Pulmonary artery endothelial cell (primary cell): Measurements from ENCODE around the gene ASIC1. TPM values are rescaled to one million over a fixed set of nuclear protein-coding genes. Genes with fewer than 3 reads are reported as not detected.

Experiments used
- DNase-seq: peaks from one replicate; pipeline ENCODE4 v3.0.0-alpha.2; 2011; ENCODE audit warnings: low read depth, low spot score
- total RNA-seq: library from RNA; depleted of rRNA; stranded (reverse); fragments of >200 nt; gene quantifications from 2 replicates; pipeline ENCODE4 v1.2.3, GENCODE V29; 2014

Gene ASIC1
- total RNA-seq, 1 donor from 2014 or later: 0.59 TPM

GRCh38 chr12:50106907-50107306 lies 49.5 kb downstream of the ASIC1 start:
- no peak for DNase-seq

DNA sequence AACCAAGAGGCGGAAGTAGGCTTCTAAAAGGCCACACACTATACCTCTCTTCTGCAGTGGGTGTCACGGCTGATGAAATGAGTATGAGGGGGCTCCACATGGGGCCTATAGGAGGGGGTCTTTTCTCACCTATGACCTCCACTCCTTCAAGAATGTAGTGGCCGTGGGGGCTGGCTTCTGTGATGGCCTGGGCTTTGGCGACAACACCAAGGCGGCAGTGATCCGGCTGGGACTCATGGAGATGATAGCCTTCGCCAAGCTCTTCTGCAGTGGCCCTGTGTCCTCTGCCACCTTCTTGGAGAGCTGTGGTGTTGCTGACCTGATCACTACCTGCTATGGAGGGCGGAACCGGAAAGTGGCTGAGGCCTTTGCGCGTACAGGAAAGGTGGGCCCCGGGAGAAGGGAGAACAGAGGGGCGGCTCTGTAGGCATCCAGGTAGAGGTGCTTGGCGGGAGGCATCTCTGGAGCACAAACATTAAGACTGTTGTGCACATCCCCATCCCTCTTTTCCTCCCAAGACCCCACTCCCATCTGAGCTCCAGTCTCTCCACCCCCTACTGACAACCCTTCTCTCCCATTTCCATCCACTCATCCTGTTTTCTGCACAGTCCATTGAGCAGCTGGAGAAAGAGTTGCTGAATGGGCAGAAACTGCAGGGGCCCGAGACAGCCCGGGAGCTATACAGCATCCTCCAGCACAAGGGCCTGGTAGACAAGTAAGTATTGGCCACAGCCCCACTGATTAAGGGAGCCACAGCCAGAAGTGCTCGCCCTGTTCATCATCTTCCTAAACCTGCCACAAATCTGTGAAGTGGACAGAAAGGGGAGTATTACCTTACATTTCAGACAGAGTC lies 50.2 kb downstream of the ASIC1 start:
- no peak for DNase-seq

DNA sequence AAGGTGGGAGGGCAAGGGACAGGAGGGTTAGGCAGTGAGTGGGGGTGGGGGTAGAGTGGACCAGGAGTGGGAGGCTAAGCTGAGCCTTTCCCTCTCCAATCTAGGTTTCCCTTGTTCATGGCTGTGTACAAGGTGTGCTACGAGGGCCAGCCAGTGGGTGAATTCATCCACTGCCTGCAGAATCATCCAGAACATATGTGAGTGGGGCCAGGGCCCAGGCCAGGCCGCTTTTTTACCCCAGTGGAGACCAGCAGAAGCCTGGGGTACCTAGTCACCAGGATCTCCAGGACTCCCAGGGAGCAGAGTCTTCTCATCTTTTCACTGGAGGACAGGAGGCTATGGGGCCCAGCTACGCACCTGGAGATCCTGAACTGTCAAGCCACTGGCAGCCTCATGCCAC lies 51.9 kb downstream of the ASIC1 start:
- no peak for DNase-seq

DNA sequence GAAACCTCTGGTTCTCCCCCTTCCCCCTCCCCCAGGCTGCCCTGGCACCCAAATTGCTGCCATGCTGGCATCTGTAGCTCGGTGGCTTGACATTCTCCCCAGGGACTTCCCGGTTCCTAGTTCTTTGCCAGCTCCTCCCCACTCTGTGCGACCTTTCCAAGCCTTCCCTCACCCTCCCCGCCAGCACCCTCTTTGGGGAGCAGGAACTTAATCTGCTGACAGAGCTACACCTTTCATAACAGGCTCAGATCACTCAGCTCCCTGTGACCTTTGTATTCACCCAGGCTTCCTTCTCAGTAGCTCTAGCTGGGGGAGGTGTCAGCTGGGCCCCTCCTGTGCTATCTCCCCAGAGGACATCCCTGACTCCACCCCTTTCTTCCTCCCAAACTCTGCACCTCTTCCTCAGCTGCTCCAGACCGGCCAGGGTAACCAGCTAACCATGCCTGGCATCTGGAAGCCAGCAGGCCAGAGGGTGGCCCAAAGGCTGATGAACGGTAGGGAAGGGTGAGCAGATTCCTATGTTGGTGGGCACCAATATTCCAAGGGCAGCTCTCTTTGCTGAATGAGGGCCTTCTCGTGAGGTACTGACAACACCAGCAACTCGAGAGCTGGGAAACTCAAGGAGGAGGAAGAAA lies 52.8 kb downstream of the ASIC1 start:
- DNase-seq: no peak

- DNase-seq: no peak
Observed at GRCh38 chr12:50110762-50111351, 53.5 kb downstream of the ASIC1 start.

- DNase-seq: no peak
Observed at GRCh38 chr12:50111395-50111692, 53.9 kb downstream of the ASIC1 start.

- peak; percentile 98 for DNase-seq
Observed at GRCh38 chr12:50111693-50112455, 54.5 kb downstream of the ASIC1 start, which contains the start of gene COX14. Gene COX14 (plus strand): TSS chr12:50112236. CDS start chr12:50120044, 7,808 bp downstream.

DNA sequence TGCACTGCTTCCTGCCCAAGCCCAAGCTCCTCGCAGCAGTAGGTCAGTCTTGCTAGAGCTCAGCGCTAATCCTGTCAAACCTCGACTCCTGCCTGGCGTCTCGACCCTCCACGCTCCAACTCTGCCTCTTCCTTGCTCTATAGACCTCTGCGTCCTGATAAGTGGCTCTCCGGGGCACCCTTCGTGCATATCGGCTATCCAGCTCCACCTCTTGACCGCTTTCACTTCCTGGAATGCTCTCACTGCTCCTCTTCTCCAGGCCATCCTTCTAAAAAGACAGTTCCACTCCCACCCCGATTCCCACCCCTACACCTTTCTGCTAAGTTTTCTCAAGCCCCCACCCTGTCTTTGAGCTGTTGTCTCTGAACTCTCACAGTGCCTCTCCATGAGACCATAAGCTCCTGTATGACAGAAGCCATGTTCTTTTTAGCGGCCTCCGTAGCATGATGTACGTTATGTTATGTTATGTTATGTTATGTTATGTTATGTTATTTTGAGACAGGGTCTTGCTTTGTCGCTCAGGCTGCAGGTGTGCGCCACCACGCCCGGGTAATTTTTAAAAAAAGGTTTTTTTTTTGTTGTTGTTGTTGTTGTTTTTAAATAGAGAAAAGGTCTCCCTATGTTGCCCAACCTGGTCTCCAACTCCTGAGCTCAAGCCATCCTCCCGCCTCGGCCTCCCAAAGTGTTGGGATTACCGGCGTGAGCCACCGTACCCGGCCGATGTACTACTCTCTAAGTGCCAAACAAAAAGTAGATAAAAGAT lies 55.2 kb downstream of the ASIC1 start:
- DNase-seq: no peak

DNA sequence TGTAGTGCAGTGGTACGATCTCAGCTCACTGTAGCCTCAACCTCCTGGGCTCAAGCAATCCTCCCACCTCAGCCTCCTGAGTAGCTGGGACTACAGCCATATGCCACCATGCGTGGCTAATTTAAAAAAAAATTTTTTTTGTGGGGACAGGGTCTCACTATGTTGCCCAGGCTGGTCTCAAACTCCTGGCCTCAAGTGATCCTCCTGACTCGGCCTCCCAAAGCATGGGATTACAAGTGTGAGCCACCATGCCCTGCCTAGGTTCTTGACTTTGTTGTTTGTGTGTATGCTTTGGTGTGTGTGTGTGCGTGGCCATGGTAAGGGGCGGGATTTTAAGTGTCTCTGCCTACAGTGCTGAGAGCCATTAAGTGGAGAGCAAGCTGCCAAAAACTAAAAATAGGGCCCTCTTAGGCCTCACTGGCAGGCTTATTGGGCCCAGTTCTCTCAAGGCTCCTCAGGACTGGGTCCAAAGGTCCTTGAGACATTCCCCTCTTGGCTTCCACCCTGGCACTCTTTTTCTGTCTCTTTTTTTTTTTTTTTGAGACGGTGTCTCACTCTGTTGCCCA lies 59.7 kb downstream of the ASIC1 start:
- DNase-seq: no peak

DNA sequence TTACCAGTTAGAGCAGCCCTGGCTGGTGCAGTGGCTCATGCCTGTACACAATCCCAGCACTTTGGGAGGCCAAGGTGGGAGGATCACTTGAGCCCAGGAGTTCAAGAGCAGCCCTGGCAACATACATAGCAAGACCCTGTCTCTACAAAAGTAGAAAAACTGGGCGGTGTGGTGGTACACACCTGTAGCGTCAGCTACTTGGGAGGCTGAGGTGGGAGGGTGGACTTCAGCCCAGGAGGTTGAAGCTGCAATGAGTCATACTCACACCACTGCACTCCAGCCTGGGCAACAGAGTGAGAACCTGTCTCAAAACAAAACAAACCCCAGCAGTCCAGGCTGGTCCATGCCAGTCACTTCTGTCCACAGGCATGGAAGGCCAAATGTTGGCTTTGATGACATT lies 62.0 kb downstream of the ASIC1 start:
- no peak for DNase-seq

- DNase-seq: no peak
Observed at GRCh38 chr12:50120521-50120920, 63.1 kb downstream of the ASIC1 start.

DNA sequence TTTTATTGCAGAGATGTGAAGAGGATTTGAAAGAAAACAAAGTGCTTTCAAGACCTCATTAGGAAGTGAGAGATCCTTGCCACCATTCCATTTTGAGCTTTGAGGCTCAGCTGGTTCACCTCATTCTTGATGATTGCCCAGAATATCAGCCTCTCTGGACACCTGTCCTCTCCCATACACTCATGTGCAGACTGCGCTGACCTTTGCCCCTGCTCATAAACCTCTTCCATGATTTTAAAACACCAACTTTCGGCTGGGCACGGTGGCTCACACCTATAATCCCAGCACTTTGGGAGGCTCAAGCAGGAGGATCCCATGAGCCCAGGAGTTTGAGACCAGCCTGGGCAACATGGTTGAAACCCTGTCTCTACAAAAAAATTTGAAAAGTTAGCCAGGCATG lies 63.6 kb downstream of the ASIC1 start:
- DNase-seq: no peak

- no peak for DNase-seq
Observed at GRCh38 chr12:50121641-50122040, 64.2 kb downstream of the ASIC1 start.

DNA sequence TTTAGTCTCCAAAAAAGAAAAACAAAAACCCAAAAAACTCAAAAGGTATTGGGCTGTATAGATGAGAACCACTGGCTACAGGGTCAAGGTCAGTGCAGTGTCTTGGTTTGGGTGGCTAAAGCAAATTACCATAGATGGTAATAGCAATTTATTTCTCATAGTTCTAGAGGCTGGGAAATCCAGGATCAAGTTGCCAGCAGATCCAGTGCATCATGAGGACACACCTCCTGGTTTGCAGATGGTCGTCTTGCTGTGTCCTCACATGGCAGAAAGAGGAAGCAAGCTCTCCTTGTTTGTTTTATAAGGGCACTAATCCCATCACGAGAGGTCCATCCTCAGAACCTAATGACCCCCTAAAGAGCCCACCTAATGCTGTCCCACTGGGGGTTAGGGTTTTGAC lies 65.8 kb downstream of the ASIC1 start:
- DNase-seq: no peak

GRCh38 chr12:50127546-50127945 lies 70.2 kb downstream of the ASIC1 start:
- DNase-seq: no peak

DNA sequence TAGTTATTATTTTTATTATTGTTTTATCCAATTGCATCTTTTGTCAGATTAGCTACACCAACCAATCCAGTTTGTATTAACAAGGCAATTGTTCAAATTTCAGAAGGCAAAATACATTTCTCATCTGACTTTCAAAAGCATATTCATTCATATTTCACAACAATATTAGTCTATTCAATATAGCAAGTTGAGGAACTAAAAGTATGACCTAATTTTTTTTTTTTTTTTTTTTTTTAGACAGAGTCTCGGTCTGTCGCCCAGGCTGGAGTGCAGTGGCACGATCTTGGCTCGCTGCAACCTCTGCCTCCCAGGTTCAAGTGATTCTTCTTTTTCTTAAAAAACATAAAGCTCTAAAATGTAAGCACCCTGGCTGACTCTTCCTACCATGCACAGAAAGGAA lies 71.9 kb downstream of the ASIC1 start:
- DNase-seq: no peak

DNA sequence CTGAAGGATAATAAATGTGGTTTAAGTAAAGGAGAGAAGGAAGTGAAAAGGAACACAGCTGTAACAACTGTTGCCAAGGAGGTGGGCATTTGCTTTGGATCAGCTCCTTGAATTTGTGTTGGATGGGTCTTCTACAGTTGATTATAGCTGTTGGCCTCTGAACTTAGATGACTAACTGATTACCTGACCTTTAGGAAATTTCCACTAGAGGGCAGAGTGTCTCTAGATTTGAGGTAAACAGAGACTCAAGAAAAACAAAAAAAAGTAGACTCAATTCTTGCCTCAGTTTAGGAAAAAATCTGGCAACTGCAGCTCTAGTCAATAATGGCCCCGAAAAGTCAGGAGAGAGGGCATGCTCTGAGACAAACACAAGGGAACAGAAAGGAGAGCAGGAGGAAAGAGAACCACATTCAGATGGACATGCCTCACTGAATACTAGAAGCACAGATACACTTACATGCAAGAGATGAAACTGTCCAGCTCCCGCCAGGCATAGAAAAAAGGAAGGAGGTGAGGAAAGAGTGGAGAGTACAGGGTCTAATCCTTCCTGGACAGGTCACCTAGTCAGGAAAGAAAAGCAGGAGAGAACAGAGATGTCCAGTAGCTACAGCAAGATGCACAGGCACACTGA lies 75.2 kb downstream of the ASIC1 start:
- DNase-seq: no peak
